GM12801 (cell line): ENCODE measurements around the gene CCDC97.

ENCODE experiments used
- CTCF ChIP-seq: IDR thresholded peaks from one replicate; pipeline ENCODE4 v1.5.1; 2011; ENCODE audit warnings: control low read depth; ENCODE audit not compliant: insufficient read length; ENCODE audit errors: extremely low read depth

Gene CCDC97

GRCh38 chr19:41294393-41294792 lies 15.6 kb upstream of the CCDC97 start:
- no peak for TF ChIP-seq CTCF

GRCh38 chr19:41295499-41295898 lies 14.5 kb upstream of the CCDC97 start:
- no peak for TF ChIP-seq CTCF

- no peak for TF ChIP-seq CTCF
These were observed 13.5 kb upstream of the CCDC97 start for GRCh38 chr19:41296433-41296871.

GRCh38 chr19:41297628-41298347 lies 12.2 kb upstream of the CCDC97 start:
- no peak for TF ChIP-seq CTCF

- TF ChIP-seq CTCF = no peak
These were observed 11.5 kb upstream of the CCDC97 start for GRCh38 chr19:41298348-41298964.

GRCh38 chr19:41299046-41299754 lies 10.8 kb upstream of the CCDC97 start:
- no peak for TF ChIP-seq CTCF

GRCh38 chr19:41299755-41300089 lies 10.2 kb upstream of the CCDC97 start:
- no peak for TF ChIP-seq CTCF
